ENCODE data around the gene MAPRE3. TPM values are rescaled to one million over a fixed set of nuclear protein-coding genes. Genes with fewer than 3 reads are reported as not detected.
"Not testable (repeated sequence)": the region's sequence is repeated elsewhere in the genome, so short reads cannot be mapped to it uniquely, and the experiment has no call there.

Gene MAPRE3
- total RNA-seq (ENCODE audit: low replicate concordance): 13.5 and 14.4 TPM in 2 replicates
- long read RNA-seq: 0 reads

DNA sequence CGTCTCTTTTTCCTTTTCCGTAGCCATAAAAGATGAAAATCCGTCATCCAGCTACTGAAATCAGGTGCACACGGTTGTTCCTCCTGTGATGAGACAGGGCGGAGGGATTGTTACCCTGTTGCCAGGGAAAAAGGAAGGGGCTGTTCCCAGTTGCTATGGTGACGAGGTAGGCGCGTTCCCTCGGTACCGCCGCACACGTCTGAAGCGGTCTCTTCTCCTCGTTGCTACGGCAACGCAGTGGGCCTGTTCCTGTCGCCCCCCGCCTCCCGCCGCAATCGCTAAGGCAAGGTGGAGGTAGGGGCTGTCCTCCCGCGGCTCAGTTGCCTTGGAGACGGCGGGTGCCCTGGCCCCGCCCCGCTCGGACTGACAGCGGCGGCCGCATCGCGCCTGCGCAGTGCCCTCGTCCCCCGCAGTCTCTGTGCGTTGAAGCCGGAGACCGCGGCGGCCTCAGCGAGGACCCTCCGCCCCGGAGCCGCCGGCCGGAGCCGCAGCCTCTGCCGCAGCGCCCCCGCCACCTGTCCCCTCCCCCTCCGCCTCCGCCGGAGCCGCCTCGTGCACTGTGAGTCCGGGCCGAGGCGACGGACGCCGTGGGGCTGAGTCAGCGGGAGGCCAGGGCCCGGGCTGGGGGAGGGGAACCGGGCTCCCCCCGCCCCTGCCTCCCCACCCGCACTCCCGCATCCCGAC, at the start of gene MAPRE3:
MAPRE3 (plus strand) TSS at position 394 of the 684 bp plus-strand sequence. CDS start 51,582 bp downstream, outside the sequence.
- TF ChIP-seq, protein P1, sequence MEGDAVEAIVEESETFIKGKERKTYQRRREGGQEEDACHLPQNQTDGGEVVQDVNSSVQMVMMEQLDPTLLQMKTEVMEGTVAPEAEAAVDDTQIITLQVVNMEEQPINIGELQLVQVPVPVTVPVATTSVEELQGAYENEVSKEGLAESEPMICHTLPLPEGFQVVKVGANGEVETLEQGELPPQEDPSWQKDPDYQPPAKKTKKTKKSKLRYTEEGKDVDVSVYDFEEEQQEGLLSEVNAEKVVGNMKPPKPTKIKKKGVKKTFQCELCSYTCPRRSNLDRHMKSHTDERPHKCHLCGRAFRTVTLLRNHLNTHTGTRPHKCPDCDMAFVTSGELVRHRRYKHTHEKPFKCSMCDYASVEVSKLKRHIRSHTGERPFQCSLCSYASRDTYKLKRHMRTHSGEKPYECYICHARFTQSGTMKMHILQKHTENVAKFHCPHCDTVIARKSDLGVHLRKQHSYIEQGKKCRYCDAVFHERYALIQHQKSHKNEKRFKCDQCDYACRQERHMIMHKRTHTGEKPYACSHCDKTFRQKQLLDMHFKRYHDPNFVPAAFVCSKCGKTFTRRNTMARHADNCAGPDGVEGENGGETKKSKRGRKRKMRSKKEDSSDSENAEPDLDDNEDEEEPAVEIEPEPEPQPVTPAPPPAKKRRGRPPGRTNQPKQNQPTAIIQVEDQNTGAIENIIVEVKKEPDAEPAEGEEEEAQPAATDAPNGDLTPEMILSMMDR (conservative IDR thresholded peaks at IDR 0.05): no peak
- Mint-ChIP-seq H3K27me3 (peaks cover 56% of the 10 kb centered on the region), H3K9me3 (no peaks in the 10 kb centered on the region), H3K4me1 (ENCODE audit: unreplicated experiment) (peaks cover 25% of the 10 kb centered on the region), H3K36me3 (no peaks in the 10 kb centered on the region), H3K4me3 (peak within 1 kb of the TSS; percentile 89), H3K27ac (peak within 1 kb of the TSS; percentile 71)
- DNase-seq (ENCODE audit: extremely low spot score, unreplicated experiment): peak; percentile 91

DNA sequence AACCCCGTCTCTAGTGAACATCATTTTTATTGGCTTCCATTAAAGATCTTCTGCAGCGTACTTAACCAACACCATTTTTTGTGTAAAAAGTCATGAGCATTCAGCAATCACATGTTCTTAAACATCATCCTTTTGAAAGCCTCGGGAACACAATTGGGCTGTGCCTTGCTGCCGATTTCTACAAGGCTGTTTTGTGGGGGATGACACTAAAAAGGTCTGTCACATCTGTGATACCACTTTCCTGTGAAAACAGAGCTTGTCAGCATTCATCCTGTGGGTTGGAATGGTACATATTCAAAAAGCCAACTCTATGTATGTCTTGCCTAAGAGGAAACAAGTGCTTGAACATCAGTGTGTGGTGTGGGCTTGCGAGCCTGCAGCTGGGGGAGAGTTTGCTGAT, 49.1 kb upstream of the MAPRE3 start:
- Mint-ChIP-seq H3K27me3 (no peaks in the 10 kb centered on the region), H3K9me3 (no peaks in the 10 kb centered on the region), H3K4me1 (ENCODE audit: unreplicated experiment) (peaks cover 18% of the 10 kb centered on the region), H3K36me3 (no peaks in the 10 kb centered on the region), H3K4me3 (no peak overlapping the region), H3K27ac (no peak overlapping the region)
- DNase-seq (ENCODE audit: extremely low spot score, unreplicated experiment): no peak
- TF ChIP-seq, protein P1 (conservative IDR thresholded peaks at IDR 0.05): no peak

DNA sequence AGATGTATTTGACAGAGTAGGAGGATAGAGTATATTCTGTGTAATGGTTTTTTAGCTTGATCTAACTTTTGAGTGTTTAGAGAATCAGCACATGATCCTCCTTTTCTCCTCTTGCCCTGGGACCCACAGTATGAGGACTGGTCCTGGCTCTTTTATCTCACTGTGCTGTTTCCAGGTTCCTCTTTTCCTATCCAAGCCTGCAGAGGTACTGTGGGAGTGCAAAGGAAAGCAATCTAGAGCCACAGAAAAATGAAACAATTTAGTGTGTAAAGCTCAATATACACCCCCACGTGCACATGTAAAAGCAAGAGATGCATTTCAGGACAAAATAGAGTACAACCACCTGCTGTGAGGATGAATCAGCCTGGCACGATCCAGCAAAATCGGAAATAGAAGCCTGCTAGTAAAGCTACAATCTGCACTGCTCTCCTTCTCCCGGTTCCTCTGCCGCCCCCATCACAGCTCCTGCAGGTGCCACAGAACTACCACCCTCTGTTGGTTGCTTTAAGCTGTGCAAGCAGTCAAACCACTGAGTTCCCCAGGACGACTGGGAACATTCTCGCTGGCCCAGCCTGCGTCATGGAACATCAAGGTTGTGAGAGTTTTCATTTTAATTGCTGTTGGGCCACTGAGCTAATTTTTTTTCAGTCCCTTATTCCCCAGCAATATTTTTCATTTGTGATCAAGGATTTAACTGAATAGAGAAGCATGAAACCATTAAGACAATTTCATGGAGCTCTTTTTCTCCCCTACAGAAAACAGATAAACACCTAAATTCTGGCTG, 47.8 kb upstream of the MAPRE3 start:
- TF ChIP-seq, protein P1 (conservative IDR thresholded peaks at IDR 0.05): peak; percentile 76
- Mint-ChIP-seq H3K9me3 (no peaks in the 10 kb centered on the region), H3K27ac (no peak overlapping the region), H3K27me3 (no peaks in the 10 kb centered on the region), H3K4me1 (ENCODE audit: unreplicated experiment) (peaks cover 18% of the 10 kb centered on the region), H3K36me3 (no peaks in the 10 kb centered on the region), H3K4me3 (no peak overlapping the region)
- no peak for DNase-seq (ENCODE audit: extremely low spot score, unreplicated experiment)

DNA sequence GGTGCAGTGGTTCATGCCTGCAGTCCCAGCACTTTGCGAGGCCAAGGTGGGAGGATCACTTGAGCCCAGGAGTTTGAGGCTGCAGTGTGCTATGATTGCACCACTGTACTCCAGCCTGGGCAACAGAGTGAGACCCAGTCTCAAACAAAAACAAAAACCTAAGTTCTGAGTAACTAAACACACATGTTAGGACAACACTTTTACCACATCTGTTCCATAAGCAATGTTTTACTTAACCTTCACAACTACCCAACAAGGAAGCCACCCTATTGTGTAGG, 47.3 kb upstream of the MAPRE3 start:
- H3K27ac Mint-ChIP-seq; H3K27me3 Mint-ChIP-seq; H3K9me3 Mint-ChIP-seq; H3K36me3 Mint-ChIP-seq; H3K4me3 Mint-ChIP-seq; DNase-seq (ENCODE audit: extremely low spot score, unreplicated experiment): not testable (repeated sequence)
- H3K4me1 Mint-ChIP-seq (ENCODE audit: unreplicated experiment): peaks cover 18% of the 10 kb centered on the region

DNA sequence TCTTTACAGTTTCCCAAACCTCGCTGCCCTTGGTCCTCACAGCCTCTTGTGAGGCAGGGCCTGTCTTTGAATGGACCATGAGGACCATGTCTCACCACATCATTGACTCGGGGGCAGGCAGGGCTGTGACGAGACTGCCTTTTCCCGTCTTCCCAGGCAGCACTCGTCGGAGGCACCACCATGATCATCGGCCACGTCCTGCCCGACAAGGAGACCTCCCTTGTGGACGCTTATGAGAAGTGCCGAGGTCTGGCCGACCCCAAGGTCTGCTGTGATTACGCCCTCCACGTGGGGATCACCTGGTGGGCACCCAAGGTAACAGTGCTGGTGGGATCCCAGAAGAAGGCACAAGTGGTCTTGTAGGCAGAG, 45.7 kb upstream of the MAPRE3 start:
- Mint-ChIP-seq H3K27ac (no peak overlapping the region), H3K4me3 (no peak overlapping the region), H3K27me3 (no peaks in the 10 kb centered on the region), H3K9me3 (no peaks in the 10 kb centered on the region), H3K36me3 (no peaks in the 10 kb centered on the region), H3K4me1 (ENCODE audit: unreplicated experiment) (peaks cover 21% of the 10 kb centered on the region)
- no peak for DNase-seq (ENCODE audit: extremely low spot score, unreplicated experiment)
- TF ChIP-seq, protein P1 (conservative IDR thresholded peaks at IDR 0.05): no peak

DNA sequence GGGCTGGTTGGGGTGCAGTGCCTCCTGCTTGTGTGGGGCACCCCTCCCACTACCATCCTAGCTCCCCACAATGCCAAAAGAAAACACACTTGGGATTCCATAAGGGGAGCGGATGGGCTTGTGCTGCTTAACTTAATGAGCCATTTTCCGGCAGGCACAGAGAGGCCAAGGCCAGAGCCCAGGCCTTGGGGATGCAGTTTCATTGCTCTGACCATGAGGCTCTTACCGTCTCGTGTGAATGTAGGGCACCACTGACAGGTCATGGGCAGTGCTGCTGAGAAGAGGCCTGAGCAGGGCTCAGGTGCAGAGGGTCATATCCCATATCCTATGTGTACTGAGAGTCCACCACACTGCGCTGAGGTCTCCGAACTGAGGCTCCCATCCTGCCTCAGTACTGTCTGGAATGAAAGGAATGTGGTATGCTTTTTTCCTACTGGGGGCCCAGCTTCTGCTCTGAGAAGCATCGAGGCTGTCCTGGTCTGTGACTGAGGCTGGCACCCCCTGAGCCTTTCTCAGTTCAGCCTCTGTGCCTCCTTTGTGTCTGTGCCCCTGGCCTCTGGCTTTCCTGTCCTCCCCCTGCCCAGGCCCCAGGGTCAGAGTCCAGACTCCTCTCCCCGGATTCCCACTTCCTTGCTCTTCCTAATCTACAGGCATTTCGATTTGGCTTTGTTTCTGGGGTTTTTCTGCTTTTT, 45.2 kb upstream of the MAPRE3 start:
- peak overlapping the region; percentile 0 for H3K27ac Mint-ChIP-seq
- no peaks in the 10 kb centered on the region for H3K36me3 Mint-ChIP-seq
- H3K4me3 Mint-ChIP-seq: peak overlapping the region; percentile 47
- H3K27me3 Mint-ChIP-seq: no peaks in the 10 kb centered on the region
- TF ChIP-seq, protein P1 (conservative IDR thresholded peaks at IDR 0.05): no peak
- no peak for DNase-seq (ENCODE audit: extremely low spot score, unreplicated experiment)
- H3K9me3 Mint-ChIP-seq: no peaks in the 10 kb centered on the region
- H3K4me1 Mint-ChIP-seq (ENCODE audit: unreplicated experiment): peaks cover 22% of the 10 kb centered on the region

Measured in type B pancreatic cell (in vitro differentiated cells).